Subcutaneous adipose tissue (tissue), 4 donors: Measurements from ENCODE around the gene MTMR6. TPM values are rescaled to one million over a fixed set of nuclear protein-coding genes. Genes with fewer than 3 reads are reported as not detected.

Experiments
- CTCF ChIP-seq: fragments of 450-650 bp; IDR thresholded peaks from one replicate; pipeline ENCODE4 v1.5.1; 2016; ENCODE audit warnings: low read depth, mild to moderate bottlenecking, control low read depth, antibody characterized with exemption, moderate library complexity
- total RNA-seq, 4 donors: library from RNA; depleted of rRNA; stranded (reverse); fragments of >200 nt; gene quantifications; one replicate each; pipeline ENCODE4 v1.1.0, GENCODE V29; 2016

Gene MTMR6
- total RNA-seq, 4 donors from 2014 or later: 13.9 to 29.6 (median 23.1) TPM

DNA sequence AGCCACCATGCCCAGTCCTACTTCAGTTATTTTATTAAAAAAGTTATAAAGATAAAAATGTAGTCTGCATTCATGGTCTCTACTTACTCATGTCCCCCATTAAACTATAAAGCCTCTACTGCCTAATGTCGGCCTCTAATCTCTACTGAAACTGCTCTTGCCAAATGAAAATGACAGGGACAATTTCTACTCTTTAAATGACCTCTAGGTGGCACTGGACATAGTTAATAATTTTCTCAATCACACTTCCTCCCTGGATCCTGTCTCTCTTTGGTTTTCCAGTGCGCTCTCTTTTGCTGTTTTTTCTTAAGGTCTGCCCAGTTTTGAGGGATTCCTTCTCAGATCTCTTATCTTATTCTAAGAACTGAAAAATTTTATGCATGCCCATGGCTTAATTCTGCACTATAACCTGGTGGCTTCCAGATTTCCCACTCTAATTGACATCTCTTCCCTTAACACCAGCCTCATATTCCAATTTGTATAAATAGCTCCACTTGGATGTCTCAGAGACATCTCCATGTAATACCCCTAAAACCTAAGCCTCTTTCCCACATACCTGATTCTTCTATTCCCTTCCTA is 54.3 kb downstream of the MTMR6 start:
- TF ChIP-seq CTCF: no peak

- no peak for TF ChIP-seq CTCF
Measured at GRCh38 chr13:25231517-25231916, 55.8 kb downstream of the MTMR6 start.

DNA sequence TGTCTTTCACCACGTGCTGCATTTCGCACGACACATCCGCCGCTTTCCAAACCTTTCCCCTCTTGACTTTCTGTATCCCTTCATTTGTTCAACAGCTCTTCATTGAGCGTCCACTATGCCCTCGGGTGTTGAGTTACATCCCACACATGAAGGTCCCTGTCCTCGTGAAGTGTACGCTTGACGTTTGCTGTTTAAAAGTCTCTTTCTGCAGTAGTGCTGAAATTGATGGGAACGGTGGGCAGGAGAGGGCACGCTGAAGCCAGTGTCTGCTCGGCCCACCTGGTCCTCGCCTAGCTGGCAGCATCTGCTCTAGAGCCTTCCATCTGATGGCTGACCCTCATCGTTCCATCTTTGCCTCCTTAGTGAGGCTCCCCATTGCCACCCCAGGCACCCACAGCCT is 59.6 kb downstream of the MTMR6 start:
- TF ChIP-seq CTCF: no peak

DNA sequence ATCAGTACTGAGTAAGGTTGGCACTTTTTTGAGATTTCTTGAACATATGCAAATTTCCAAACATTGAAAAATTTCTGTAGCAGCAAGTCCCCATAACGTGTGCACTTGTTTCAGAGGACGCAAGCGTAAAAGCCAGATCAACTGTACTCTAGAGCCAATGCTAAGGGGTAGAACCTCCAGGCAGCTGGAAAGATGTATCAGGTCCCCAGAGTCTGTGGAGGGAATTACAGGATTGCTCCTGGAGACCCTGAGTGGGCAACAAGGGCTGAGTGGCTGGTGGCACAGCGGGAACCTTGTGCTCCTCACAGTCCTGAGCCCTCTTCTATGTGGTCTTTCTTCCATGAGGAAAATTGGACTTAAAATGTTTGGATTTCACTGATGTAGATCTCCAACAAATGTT is 61.3 kb downstream of the MTMR6 start:
- no peak for TF ChIP-seq CTCF

GRCh38 chr13:25224151-25224550 is 63.1 kb downstream of the MTMR6 start:
- no peak for TF ChIP-seq CTCF

- no peak for TF ChIP-seq CTCF
Measured at GRCh38 chr13:25222740-25223139, 64.5 kb downstream of the MTMR6 start.

DNA sequence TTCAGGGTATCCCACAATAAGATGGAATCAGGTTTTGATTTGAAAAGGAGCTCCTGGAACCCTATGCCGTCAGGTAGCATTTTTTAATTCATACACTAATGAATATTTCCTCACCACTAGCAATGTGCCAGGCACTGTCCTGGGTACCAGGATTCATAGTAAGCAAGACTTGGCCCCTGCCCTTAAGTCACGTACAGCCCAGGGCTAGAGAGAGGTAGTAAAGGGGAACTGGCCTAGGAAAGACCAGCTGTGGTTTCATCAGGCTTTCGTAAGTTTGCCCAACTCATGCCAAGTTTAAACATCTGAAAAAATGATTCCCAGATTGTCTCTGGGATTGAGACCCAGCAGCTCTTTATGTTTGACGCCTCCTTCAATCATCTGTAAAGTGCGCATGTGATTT is 69.3 kb downstream of the MTMR6 start:
- TF ChIP-seq CTCF: no peak
